Neural progenitor cell (in vitro differentiated cells): ENCODE data around the gene PIAS1. TPM values are rescaled to one million over a fixed set of nuclear protein-coding genes. Genes with fewer than 3 reads are reported as not detected.

Source experiments
- DNase-seq: peaks from one replicate; pipeline ENCODE4 v3.0.0-alpha.2; 2016; ENCODE audit warnings: low spot score
- H2AFZ ChIP-seq: fragments of 200-600 bp; sonication (generic); replicated peaks from 2 replicates; pipeline ENCODE4 v1.6.1; 2016; ENCODE audit warnings: antibody characterized with exemption
- H3F3A ChIP-seq: fragments of 200-600 bp; sonication (generic); 2 replicates; pipeline ENCODE4 v1.6.1; 2016; ENCODE audit warnings: antibody characterized with exemption, low read depth
- H3K27ac ChIP-seq: fragments of 200-600 bp; sonication (generic); 2 replicates; pipeline ENCODE4 v1.5.1; 2016; ENCODE audit warnings: mild to moderate bottlenecking
- H3K27me3 ChIP-seq: fragments of 200-600 bp; sonication (generic); 2 replicates; pipeline ENCODE4 v1.6.1; 2016; ENCODE audit warnings: mild to moderate bottlenecking, moderate library complexity
- H3K36me3 ChIP-seq: fragments of 200-600 bp; sonication (generic); 2 replicates; pipeline ENCODE4 v1.5.1; 2016
- H3K4me1 ChIP-seq: fragments of 200-600 bp; sonication (generic); 2 replicates; pipeline ENCODE4 v1.6.1; 2016; ENCODE audit warnings: mixed run types
- H3K4me2 ChIP-seq: fragments of 200-600 bp; sonication (generic); 2 replicates; pipeline ENCODE4 v1.6.1; 2016
- H3K4me3 ChIP-seq: fragments of 200-600 bp; sonication (generic); 2 replicates; pipeline ENCODE4 v1.5.1; 2016
- H3K79me2 ChIP-seq: fragments of 200-600 bp; sonication (generic); 2 replicates; pipeline ENCODE4 v1.6.1; 2016; ENCODE audit warnings: low read depth
- H3K9ac ChIP-seq: fragments of 200-600 bp; sonication (generic); 2 replicates; pipeline ENCODE4 v1.6.1; 2016
- H3K9me3 ChIP-seq: fragments of 200-600 bp; sonication (generic); 2 replicates; pipeline ENCODE4 v1.5.1; 2016; ENCODE audit warnings: low read depth
- H4K20me1 ChIP-seq: fragments of 200-600 bp; sonication (generic); 2 replicates; pipeline ENCODE4 v1.6.1; 2016; ENCODE audit warnings: low read depth
- H3K27ac Mint-ChIP-seq: 3 replicates; pipeline ENCODE4 v1.8.0; 2021; ENCODE audit warnings: mixed read lengths
- H3K27me3 Mint-ChIP-seq: 2 replicates; pipeline ENCODE4 v1.8.0; 2022; ENCODE audit warnings: low read depth, mild to moderate bottlenecking, inconsistent platforms, moderate library complexity, mixed read lengths; ENCODE audit not compliant: insufficient read depth
- H3K36me3 Mint-ChIP-seq: 3 replicates; pipeline ENCODE4 v1.8.0; 2021; ENCODE audit warnings: mixed read lengths
- H3K4me1 Mint-ChIP-seq: 3 replicates; pipeline ENCODE4 v1.8.0; 2021; ENCODE audit warnings: mixed read lengths
- H3K4me3 Mint-ChIP-seq: 3 replicates; pipeline ENCODE4 v1.8.0; 2021; ENCODE audit warnings: mild to moderate bottlenecking, moderate library complexity, mixed read lengths
- H3K9me3 Mint-ChIP-seq: 3 replicates; pipeline ENCODE4 v1.8.0; 2020; ENCODE audit warnings: mixed read lengths
- EZH2 ChIP-seq: fragments of 200-600 bp; sonication (generic); IDR thresholded peaks from 2 replicates; pipeline ENCODE4 v1.6.1; 2017; ENCODE audit warnings: antibody characterized with exemption, mild to moderate bottlenecking, moderate library complexity
- EZH2phosphoT487 ChIP-seq: fragments of 200-600 bp; sonication (generic); IDR thresholded peaks from 2 replicates; pipeline ENCODE4 v1.6.1; 2017; ENCODE audit warnings: antibody characterized with exemption
- total RNA-seq: library from RNA; depleted of rRNA; stranded (reverse); fragments of >200 nt; gene quantifications from 2 replicates; pipeline ENCODE4 v1.2.3, GENCODE V29; 2015; ENCODE audit warnings: low replicate concordance
- TF ChIP-seq, protein P1 (sequence below): fragments of 200-600 bp; sonication (generic); IDR thresholded peaks from 2 replicates; pipeline ENCODE4 v1.5.1; 2017; ENCODE audit warnings: antibody characterized with exemption, mild to moderate bottlenecking

Gene PIAS1
- total RNA-seq, 1 donor from 2014 or later: 34.6 TPM

DNA sequence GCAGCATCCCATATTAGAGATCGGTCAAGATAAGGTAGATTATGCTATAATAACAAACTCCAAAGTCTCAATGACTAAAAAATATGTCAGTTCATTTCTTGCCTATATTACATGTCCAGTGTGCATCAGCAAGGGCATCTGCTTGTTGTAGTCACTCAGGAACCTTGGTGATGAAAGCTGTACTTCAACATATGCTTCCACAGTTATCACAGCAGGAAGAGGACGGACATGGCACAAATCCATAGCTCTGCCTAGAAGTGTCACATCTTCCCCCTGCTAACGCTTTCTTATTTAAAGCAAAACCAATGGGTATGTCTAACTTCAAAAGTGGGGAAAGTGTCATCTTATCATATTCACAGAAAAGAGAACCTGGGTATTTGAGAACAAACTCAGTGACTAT lies 20.0 kb upstream of the PIAS1 start:
- H3K4me3 Mint-ChIP-seq: no peak overlapping the region
- no peak for DNase-seq
- no peak overlapping the region for H3K27ac Mint-ChIP-seq
- Histone ChIP-seq H3K9ac (no peak overlapping the region), H3K79me2 (no peaks in the 10 kb centered on the region), H3K27ac (no peak overlapping the region), H2AFZ (no peak overlapping the region), H3K9me3 (no peaks in the 10 kb centered on the region), H3K4me3 (no peak overlapping the region), H3F3A (no peaks in the 10 kb centered on the region), H3K4me2 (no peak overlapping the region), H4K20me1 (no peaks in the 10 kb centered on the region), H3K27me3 (no peaks in the 10 kb centered on the region), H3K4me1 (no peaks in the 10 kb centered on the region), H3K36me3 (no peaks in the 10 kb centered on the region)
- peaks cover 3% of the 10 kb centered on the region for H3K27me3 Mint-ChIP-seq
- H3K36me3 Mint-ChIP-seq: peaks cover 4% of the 10 kb centered on the region
- no peaks in the 10 kb centered on the region for H3K4me1 Mint-ChIP-seq
- H3K9me3 Mint-ChIP-seq: peaks cover 11% of the 10 kb centered on the region
- TF ChIP-seq, protein P1, sequence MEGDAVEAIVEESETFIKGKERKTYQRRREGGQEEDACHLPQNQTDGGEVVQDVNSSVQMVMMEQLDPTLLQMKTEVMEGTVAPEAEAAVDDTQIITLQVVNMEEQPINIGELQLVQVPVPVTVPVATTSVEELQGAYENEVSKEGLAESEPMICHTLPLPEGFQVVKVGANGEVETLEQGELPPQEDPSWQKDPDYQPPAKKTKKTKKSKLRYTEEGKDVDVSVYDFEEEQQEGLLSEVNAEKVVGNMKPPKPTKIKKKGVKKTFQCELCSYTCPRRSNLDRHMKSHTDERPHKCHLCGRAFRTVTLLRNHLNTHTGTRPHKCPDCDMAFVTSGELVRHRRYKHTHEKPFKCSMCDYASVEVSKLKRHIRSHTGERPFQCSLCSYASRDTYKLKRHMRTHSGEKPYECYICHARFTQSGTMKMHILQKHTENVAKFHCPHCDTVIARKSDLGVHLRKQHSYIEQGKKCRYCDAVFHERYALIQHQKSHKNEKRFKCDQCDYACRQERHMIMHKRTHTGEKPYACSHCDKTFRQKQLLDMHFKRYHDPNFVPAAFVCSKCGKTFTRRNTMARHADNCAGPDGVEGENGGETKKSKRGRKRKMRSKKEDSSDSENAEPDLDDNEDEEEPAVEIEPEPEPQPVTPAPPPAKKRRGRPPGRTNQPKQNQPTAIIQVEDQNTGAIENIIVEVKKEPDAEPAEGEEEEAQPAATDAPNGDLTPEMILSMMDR: no peak
- TF ChIP-seq EZH2 (no peak), EZH2phosphoT487 (no peak)

DNA sequence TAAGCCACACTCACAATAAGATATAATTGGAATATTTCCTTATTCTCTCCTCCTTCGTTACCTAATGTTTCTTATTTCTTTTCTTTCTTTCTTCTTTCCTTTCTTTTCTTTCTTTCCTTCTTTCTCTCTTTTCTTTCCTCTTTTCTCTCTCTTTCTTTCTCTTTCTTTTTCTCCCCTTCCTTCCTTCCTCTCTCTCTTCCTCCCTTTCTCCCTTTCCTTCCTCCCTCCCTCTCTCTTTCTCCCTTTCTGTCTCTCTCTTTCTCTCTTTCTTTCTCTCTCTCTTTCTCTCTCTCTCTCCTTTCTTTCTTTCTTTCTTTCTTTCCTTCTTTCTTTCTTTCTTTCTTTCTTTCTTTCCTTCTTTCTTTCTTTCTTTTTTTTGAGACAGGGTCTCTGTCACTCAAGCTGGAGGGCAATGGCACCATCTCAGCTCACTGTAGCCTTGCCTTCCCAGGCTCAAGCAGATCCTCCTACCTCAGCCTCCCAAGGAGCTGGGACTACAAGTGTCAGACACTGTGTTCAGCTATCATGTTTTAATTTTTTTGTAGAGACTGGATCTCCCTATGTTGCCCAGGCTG lies 19.3 kb upstream of the PIAS1 start:
- Histone ChIP-seq H3K4me2 (no peak overlapping the region), H3F3A (no peaks in the 10 kb centered on the region), H3K4me1 (no peaks in the 10 kb centered on the region), H3K27me3 (no peaks in the 10 kb centered on the region), H2AFZ (no peak overlapping the region), H3K79me2 (no peaks in the 10 kb centered on the region), H3K4me3 (no peak overlapping the region), H3K27ac (no peak overlapping the region), H3K9me3 (no peaks in the 10 kb centered on the region), H4K20me1 (no peaks in the 10 kb centered on the region), H3K9ac (no peak overlapping the region), H3K36me3 (no peaks in the 10 kb centered on the region)
- Mint-ChIP-seq H3K4me1 (no peaks in the 10 kb centered on the region), H3K36me3 (peaks cover 4% of the 10 kb centered on the region), H3K9me3 (peaks cover 14% of the 10 kb centered on the region), H3K27me3 (no peaks in the 10 kb centered on the region), H3K4me3 (no peak overlapping the region), H3K27ac (no peak overlapping the region)
- no peak for TF ChIP-seq EZH2phosphoT487
- no peak for TF ChIP-seq EZH2
- TF ChIP-seq, protein P1: no peak
- no peak for DNase-seq

DNA sequence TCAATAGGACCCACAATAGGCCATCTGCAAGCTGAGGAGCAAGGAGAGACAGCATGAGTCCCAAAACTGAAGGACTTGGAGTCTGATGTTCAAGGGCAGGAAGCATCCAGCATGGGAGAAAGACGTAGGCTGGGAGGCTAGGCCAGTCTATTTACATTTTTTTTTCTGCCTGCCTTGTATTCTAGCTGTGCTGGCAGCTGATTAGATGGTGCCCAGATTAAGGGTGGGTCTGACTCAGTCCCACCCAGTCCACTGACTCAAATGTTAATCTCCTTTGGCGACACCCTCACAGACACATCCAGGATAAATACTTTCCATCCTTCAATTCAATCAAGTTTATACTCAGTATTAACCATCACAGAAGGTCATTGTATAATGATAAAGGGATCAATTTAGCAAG lies 15.9 kb upstream of the PIAS1 start:
- no peak overlapping the region for H3K4me2 ChIP-seq
- Mint-ChIP-seq H3K9me3 (peaks cover 24% of the 10 kb centered on the region), H3K4me3 (no peak overlapping the region), H3K27ac (no peak overlapping the region), H3K36me3 (no peaks in the 10 kb centered on the region), H3K4me1 (no peaks in the 10 kb centered on the region), H3K27me3 (peaks cover 2% of the 10 kb centered on the region)
- no peak overlapping the region for H2AFZ ChIP-seq
- no peak overlapping the region for H3K27ac ChIP-seq
- H3K36me3 ChIP-seq: no peaks in the 10 kb centered on the region
- H3K4me3 ChIP-seq: no peak overlapping the region
- H3K27me3 ChIP-seq: no peaks in the 10 kb centered on the region
- H3K79me2 ChIP-seq: no peaks in the 10 kb centered on the region
- no peaks in the 10 kb centered on the region for H3K4me1 ChIP-seq
- TF ChIP-seq EZH2 (no peak), EZH2phosphoT487 (no peak)
- TF ChIP-seq, protein P1: no peak
- H3F3A ChIP-seq: no peaks in the 10 kb centered on the region
- H3K9me3 ChIP-seq: no peaks in the 10 kb centered on the region
- no peaks in the 10 kb centered on the region for H4K20me1 ChIP-seq
- DNase-seq: no peak
- no peak overlapping the region for H3K9ac ChIP-seq
